ENCODE measurements around the gene UBTF. TPM values are rescaled to one million over a fixed set of nuclear protein-coding genes. Genes with fewer than 3 reads are reported as not detected.

Gene UBTF
- total RNA-seq, 1 donor from 2014 or later = 146 TPM

- ATAC-seq (ENCODE audit: low read depth) (no peak), DNase-seq (no peak)
- no peaks in the 10 kb centered on the region for H3K27me3 Mint-ChIP-seq
- intact Hi-C loops (cut with micrococcal nuclease) = loop anchor here (1.0 to 2.0 kb wide), 6 partner anchors 8 to 106 kb away; partner anchors contain the start of genes HDAC5, HROB, SLC25A39 and TMUB2
- ChIA-PET CTCF (interaction anchor here (0.7 to 6.7 kb wide), 8 partner anchors 9 to 137 kb away, joined by 3 to 35 read pairs (median 4); partner anchors contain the start of gene GRN), POLR2A (interaction anchor here (0.5 to 10.5 kb wide), 23 partner anchors 8 to 885 kb away, joined by 3 to 241 read pairs (median 3); partner anchors contain the start of genes ATXN7L3, GRN, HDAC5 and SLC25A39)
- H3K9me3 Mint-ChIP-seq = no peaks in the 10 kb centered on the region
- H3K4me1 Mint-ChIP-seq = peaks cover 63% of the 10 kb centered on the region
- peak overlapping the region; percentile 94 for H3K27ac Mint-ChIP-seq
- peaks cover 52% of the 10 kb centered on the region for H3K36me3 Mint-ChIP-seq (ENCODE audit: low read depth)
- peak overlapping the region; percentile 83 for H3K4me3 Mint-ChIP-seq
- no peak for TF ChIP-seq CTCF (IDR thresholded peaks at IDR 0.05)
These were observed 1.6 kb downstream of the UBTF start for GRCh38 chr17:44217738-44218343.

GRCh38 chr17:44216694-44217093, 2.8 kb downstream of the UBTF start:
- no peak for TF ChIP-seq CTCF (IDR thresholded peaks at IDR 0.05)
- Mint-ChIP-seq H3K36me3 (ENCODE audit: low read depth) (peaks cover 58% of the 10 kb centered on the region), H3K27me3 (no peaks in the 10 kb centered on the region), H3K27ac (peak overlapping the region; percentile 94), H3K9me3 (no peaks in the 10 kb centered on the region), H3K4me3 (peak overlapping the region; percentile 83), H3K4me1 (peaks cover 56% of the 10 kb centered on the region)
- intact Hi-C loops (cut with micrococcal nuclease) = loop anchor here (1.0 kb wide), 1 partner anchor 132 kb away; no protein-coding TSS in a partner anchor
- POLR2A ChIA-PET = interaction anchor here (0.6 to 10.5 kb wide), 17 partner anchors 8 to 314 kb away, joined by 3 to 241 read pairs (median 6); partner anchors contain the start of genes ATXN7L3, GPATCH8, GRN and HROB
- no peak for ATAC-seq (ENCODE audit: low read depth)
- no peak for DNase-seq
- CTCF ChIA-PET = interaction anchor here (0.8 to 6.7 kb wide), 8 partner anchors 10 to 138 kb away, joined by 4 to 35 read pairs (median 6); partner anchors contain the start of gene GRN

GRCh38 chr17:44216173-44216572, 3.3 kb downstream of the UBTF start:
- peak; percentile 32 for ATAC-seq (ENCODE audit: low read depth)
- peak overlapping the region; percentile 94 for H3K27ac Mint-ChIP-seq

GRCh38 chr17:44214896-44215295, 4.6 kb downstream of the UBTF start:
- intact Hi-C loops (cut with micrococcal nuclease) = no loop called here
- H3K27ac Mint-ChIP-seq = peak overlapping the region; percentile 94
- H3K4me1 Mint-ChIP-seq = peaks cover 67% of the 10 kb centered on the region
- H3K9me3 Mint-ChIP-seq = no peaks in the 10 kb centered on the region
- POLR2A ChIA-PET = interaction anchor here (0.9 to 10.5 kb wide), 3 partner anchors 11 to 133 kb away, joined by 3 to 241 read pairs (median 237); partner anchors contain the start of genes GRN and SLC25A39
- H3K27me3 Mint-ChIP-seq = no peaks in the 10 kb centered on the region
- CTCF ChIA-PET = interaction anchor here (1.0 to 6.7 kb wide), 2 partner anchors 117 to 131 kb away, joined by 3 to 35 read pairs; no protein-coding TSS in a partner anchor
- peak overlapping the region; percentile 28 for H3K4me3 Mint-ChIP-seq
- no peak for TF ChIP-seq CTCF (IDR thresholded peaks at IDR 0.05)
- DNase-seq = no peak
- no peak for ATAC-seq (ENCODE audit: low read depth)
- H3K36me3 Mint-ChIP-seq (ENCODE audit: low read depth) = peaks cover 59% of the 10 kb centered on the region

More at GRCh38 chr17:44216173-44216572, 3.3 kb downstream of the UBTF start:
- H3K4me3 Mint-ChIP-seq = peak overlapping the region; percentile 83
- intact Hi-C loops (cut with micrococcal nuclease) = loop anchor here (1.0 kb wide), 1 partner anchor 132 kb away; no protein-coding TSS in a partner anchor
- ChIA-PET CTCF (interaction anchor here (0.7 to 6.7 kb wide), 9 partner anchors 10 to 138 kb away, joined by 4 to 35 read pairs (median 5); partner anchors contain the start of gene GRN), POLR2A (interaction anchor here (0.6 to 10.5 kb wide), 15 partner anchors 8 to 315 kb away, joined by 3 to 241 read pairs (median 10); partner anchors contain the start of genes ATXN7L3, GPATCH8, GRN and HROB)
- peaks cover 59% of the 10 kb centered on the region for H3K4me1 Mint-ChIP-seq
- H3K36me3 Mint-ChIP-seq (ENCODE audit: low read depth) = peaks cover 58% of the 10 kb centered on the region
- DNase-seq = peak; percentile 49
- no peaks in the 10 kb centered on the region for H3K27me3 Mint-ChIP-seq
- no peaks in the 10 kb centered on the region for H3K9me3 Mint-ChIP-seq
- TF ChIP-seq CTCF (IDR thresholded peaks at IDR 0.05) = no peak

- intact Hi-C loops (cut with micrococcal nuclease) = no loop called here
- H3K9me3 Mint-ChIP-seq = no peaks in the 10 kb centered on the region
These were observed 5.3 kb downstream of the UBTF start for GRCh38 chr17:44214230-44214494.

More at GRCh38 chr17:44214230-44214494, 5.3 kb downstream of the UBTF start:
- H3K4me1 Mint-ChIP-seq = peaks cover 72% of the 10 kb centered on the region
- peaks cover 65% of the 10 kb centered on the region for H3K36me3 Mint-ChIP-seq (ENCODE audit: low read depth)
- no peak for TF ChIP-seq CTCF (IDR thresholded peaks at IDR 0.05)
- CTCF ChIA-PET = interaction anchor here (1.0 to 5.3 kb wide), 2 partner anchors 132 to 139 kb away, joined by 3 to 108 read pairs; no protein-coding TSS in a partner anchor
- POLR2A ChIA-PET = interaction anchor here (0.6 to 10.5 kb wide), 4 partner anchors 13 to 482 kb away, joined by 4 to 241 read pairs (median 121); partner anchors contain the start of genes GRN and SLC25A39
- H3K27me3 Mint-ChIP-seq = no peaks in the 10 kb centered on the region
- ATAC-seq (ENCODE audit: low read depth) = no peak
- DNase-seq = no peak
- peak overlapping the region; percentile 94 for H3K27ac Mint-ChIP-seq
- H3K4me3 Mint-ChIP-seq = no peak overlapping the region
